Superior temporal gyrus (tissue), 1 donor: ENCODE measurements around the gene NUP210L.

Source experiments
- DNase-seq: peaks from one replicate; pipeline ENCODE4 v3.0.0-alpha.2; 2016; ENCODE audit errors: extremely low spot score

NUP210L gene

DNA sequence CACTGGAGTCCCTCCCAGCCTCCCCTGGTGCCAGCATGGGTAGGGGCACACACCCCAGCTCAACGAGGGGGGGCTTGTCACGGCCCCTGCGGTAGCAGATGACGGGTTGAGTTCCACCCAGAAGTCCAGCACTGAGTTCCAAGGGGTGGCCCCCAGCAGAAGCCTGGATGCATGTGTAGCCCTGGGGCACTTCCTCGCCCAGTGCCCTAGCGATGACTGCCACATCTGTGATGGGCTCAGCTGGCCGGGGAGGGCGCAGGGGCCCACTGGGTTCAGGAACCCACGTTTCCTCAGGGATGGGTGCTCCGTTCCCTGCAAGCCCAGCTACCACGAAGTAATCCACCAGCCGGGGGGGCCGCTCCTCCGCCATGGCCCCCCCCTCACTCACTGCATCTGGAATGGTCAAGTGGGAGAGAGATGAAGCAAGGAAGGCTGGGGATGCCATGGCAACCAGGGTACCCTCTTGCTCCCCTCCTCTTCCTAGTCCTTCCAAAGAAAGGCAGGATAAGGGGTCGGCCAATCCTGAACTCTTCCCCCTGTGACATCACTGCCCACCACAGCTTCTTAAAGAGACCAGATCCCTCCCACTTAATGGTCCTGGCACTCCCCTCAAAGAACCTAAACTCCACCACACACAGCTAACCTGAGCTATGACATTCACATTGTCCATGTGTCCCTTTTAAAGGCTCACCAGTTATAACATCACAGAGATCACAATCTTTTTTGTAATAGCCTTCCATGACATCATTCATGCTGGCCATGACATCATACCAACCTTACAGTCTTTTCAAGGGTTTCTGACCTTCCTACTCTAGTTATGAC is 210.7 kb downstream of the NUP210L start:
- no peak for DNase-seq

DNA sequence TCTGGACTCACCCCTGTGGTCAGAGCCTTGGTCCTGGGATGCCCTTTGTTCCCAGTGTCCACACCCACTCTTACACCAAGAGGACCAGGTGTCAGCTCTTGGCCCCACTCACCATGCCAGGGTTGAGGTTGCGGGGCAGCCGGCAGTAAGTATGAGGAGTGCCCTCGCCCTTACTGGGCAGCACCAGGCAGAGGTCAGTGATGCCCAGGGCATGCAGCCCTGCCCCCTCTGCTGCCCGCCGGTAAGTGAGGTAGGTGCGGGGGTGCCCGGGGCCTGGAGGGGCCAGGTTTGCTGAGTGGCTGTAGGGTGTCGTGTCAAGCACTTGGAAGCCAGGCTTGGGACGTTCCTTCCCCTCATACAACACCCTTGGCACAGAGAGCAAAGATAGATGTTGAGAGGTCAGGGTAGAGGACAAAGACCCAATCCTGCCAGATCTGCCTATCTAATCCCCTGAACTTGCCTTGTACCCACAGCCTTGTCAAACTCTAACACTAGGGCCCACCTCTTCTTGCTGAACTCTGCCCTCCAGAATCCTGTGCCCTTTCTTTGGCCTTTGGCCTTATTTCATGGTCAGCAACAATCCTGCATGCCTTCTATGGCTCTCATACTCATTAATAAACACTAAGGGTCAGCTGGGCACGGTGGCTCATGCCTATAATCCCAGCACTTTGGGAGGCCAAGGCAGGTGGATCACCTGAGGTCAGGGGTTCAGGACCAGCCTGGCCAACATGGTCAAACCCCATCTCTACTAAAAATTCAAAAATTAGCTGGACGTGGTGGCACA is 211.9 kb downstream of the NUP210L start:
- no peak for DNase-seq
